SK-N-SH (cell line): Measurements from ENCODE around the gene RAD51B.

ENCODE experiments used
- EP300 ChIP-seq, 2 experiments: IDR thresholded peaks; 2 replicates each; pipeline versions ENCODE4 v1.4.0 to v1.6.1; 2012; ENCODE audit warnings: borderline replicate concordance in 1 of 2, low read depth in 1 of 2, low read length in 1 of 2
- MXI1 ChIP-seq: IDR thresholded peaks from 2 replicates; pipeline ENCODE4 v1.6.1; 2012; ENCODE audit warnings: mild to moderate bottlenecking, low read depth, low read length, improper control_type of control experiment
- POLR2AphosphoS5 ChIP-seq: IDR thresholded peaks from 2 replicates; pipeline ENCODE4 v1.6.1; 2012; ENCODE audit warnings: low read depth, low read length
- TAF1 ChIP-seq: IDR thresholded peaks from 2 replicates; pipeline ENCODE4 v1.6.1; 2012; ENCODE audit warnings: low read depth, mild to moderate bottlenecking, low read length, moderate library complexity, borderline replicate concordance
- TF ChIP-seq, protein P1 (sequence below): fragments of 200-600 bp; sonication (generic); IDR thresholded peaks from 2 replicates; pipeline ENCODE4 v1.6.1; 2017; ENCODE audit warnings: antibody characterized with exemption, mild to moderate bottlenecking, moderate library complexity
- TF ChIP-seq, protein P2 (sequence below): IDR thresholded peaks from 2 replicates; pipeline ENCODE4 v1.6.1; 2012; ENCODE audit warnings: mild to moderate bottlenecking, low read depth, low read length, moderate library complexity
- TF ChIP-seq, protein P3 (sequence below): IDR thresholded peaks from 2 replicates; pipeline ENCODE4 v1.4.0; 2012; ENCODE audit warnings: low read depth

DNA sequence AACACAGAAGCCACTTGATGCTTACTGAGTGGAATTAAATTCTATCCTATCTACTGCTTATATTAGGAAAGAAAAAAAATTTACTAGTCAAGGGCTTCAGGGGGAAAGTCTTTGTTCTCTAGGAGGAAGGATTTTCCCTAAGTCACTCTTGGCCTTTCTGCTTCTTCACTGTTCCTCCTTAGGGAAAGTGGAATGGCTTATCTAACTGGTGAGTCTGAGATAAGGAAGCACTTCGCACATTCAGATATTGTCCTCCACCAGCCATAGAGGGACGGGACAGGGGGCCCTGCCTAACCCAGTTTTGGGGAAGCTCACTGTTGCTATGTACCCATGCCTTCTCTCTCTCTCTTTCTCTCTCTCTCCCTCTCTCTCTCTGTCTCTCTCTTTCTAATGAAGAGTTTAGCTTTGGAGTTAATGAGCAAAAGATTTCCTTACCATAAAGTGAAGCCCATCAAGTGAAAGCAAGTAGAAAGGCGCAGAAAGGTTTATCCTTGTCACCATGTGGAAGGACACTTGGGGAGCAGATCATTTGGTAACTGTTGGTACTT is 522.7 kb downstream of the RAD51B start:
- TF ChIP-seq, protein P1, sequence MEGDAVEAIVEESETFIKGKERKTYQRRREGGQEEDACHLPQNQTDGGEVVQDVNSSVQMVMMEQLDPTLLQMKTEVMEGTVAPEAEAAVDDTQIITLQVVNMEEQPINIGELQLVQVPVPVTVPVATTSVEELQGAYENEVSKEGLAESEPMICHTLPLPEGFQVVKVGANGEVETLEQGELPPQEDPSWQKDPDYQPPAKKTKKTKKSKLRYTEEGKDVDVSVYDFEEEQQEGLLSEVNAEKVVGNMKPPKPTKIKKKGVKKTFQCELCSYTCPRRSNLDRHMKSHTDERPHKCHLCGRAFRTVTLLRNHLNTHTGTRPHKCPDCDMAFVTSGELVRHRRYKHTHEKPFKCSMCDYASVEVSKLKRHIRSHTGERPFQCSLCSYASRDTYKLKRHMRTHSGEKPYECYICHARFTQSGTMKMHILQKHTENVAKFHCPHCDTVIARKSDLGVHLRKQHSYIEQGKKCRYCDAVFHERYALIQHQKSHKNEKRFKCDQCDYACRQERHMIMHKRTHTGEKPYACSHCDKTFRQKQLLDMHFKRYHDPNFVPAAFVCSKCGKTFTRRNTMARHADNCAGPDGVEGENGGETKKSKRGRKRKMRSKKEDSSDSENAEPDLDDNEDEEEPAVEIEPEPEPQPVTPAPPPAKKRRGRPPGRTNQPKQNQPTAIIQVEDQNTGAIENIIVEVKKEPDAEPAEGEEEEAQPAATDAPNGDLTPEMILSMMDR, result no peak
- TF ChIP-seq MXI1, result no peak
- no peak for TF ChIP-seq POLR2AphosphoS5
- no peak for TF ChIP-seq TAF1
- no peak for TF ChIP-seq EP300 (IDR thresholded peaks at IDR 0.05; ENCODE audit: borderline replicate concordance in 1 of 2, low read depth in 1 of 2, low read length in 1 of 2)
- TF ChIP-seq, protein P2, sequence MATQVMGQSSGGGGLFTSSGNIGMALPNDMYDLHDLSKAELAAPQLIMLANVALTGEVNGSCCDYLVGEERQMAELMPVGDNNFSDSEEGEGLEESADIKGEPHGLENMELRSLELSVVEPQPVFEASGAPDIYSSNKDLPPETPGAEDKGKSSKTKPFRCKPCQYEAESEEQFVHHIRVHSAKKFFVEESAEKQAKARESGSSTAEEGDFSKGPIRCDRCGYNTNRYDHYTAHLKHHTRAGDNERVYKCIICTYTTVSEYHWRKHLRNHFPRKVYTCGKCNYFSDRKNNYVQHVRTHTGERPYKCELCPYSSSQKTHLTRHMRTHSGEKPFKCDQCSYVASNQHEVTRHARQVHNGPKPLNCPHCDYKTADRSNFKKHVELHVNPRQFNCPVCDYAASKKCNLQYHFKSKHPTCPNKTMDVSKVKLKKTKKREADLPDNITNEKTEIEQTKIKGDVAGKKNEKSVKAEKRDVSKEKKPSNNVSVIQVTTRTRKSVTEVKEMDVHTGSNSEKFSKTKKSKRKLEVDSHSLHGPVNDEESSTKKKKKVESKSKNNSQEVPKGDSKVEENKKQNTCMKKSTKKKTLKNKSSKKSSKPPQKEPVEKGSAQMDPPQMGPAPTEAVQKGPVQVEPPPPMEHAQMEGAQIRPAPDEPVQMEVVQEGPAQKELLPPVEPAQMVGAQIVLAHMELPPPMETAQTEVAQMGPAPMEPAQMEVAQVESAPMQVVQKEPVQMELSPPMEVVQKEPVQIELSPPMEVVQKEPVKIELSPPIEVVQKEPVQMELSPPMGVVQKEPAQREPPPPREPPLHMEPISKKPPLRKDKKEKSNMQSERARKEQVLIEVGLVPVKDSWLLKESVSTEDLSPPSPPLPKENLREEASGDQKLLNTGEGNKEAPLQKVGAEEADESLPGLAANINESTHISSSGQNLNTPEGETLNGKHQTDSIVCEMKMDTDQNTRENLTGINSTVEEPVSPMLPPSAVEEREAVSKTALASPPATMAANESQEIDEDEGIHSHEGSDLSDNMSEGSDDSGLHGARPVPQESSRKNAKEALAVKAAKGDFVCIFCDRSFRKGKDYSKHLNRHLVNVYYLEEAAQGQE, result no peak
- TF ChIP-seq, protein P3, sequence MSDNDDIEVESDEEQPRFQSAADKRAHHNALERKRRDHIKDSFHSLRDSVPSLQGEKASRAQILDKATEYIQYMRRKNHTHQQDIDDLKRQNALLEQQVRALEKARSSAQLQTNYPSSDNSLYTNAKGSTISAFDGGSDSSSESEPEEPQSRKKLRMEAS, result no peak
